ENCODE results near the gene FDXACB1. TPM values are rescaled to one million over a fixed set of nuclear protein-coding genes. Genes with fewer than 3 reads are reported as not detected.

Gene FDXACB1
- total RNA-seq, 1 experiment from 2014 or later = 2.8 TPM

DNA sequence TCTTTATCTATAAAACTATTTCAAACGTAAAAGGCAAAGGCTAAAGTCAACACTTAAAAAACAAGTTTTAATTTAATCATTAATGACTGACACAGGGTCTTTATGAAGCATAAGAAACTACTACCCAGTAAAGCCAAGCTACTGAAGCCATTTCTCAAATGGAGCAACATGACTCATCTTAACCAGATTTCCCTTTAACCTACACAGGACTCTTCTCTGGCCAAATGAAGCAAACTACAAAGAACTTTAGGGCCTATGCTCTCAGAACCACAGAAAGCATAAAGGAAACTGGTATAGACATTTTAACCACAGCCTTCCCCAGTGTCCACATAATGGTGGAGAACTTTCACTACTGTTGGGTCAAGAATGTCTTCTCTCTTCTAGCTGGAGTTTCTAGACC lies 42.2 kb downstream of the FDXACB1 start:
- peaks cover 0 to 15% (median 4%) of the 10 kb centered on the region in 3 experiments; a peak in 3 of 7 replicates for H3K36me3 Mint-ChIP-seq (ENCODE audit: insufficient read depth in 1 of 3, low read depth in 3 of 3)
- H2AFZ ChIP-seq (ENCODE audit: low read length) = no peak overlapping the region
- H3K9ac ChIP-seq (ENCODE audit: extremely low read depth, insufficient read length, low read length) = no peak overlapping the region
- H3K4me2 ChIP-seq (ENCODE audit: insufficient read depth, insufficient read length, low read length) = no peak overlapping the region
- H3K56ac ChIP-seq (ENCODE audit: insufficient read length, low read depth, low read length) = no peak overlapping the region
- no peak overlapping the region for H2BK15ac ChIP-seq (ENCODE audit: low read depth, low read length)
- no peaks in the 10 kb centered on the region for H3K27me3 ChIP-seq (ENCODE audit: insufficient read depth, low read length)
- no CpG with 5 or more reads among the region's 1 CpG for WGBS (ENCODE audit: extremely low coverage, insufficient read length, low lambda C conversion rate)
- H3K18ac ChIP-seq (ENCODE audit: insufficient read length, low read depth, low read length) = no peak overlapping the region
- H4K20me1 ChIP-seq (ENCODE audit: control insufficient read depth, insufficient read depth, insufficient read length) = no peaks in the 10 kb centered on the region
- H3K14ac ChIP-seq (ENCODE audit: insufficient read depth, low read length) = no peak overlapping the region
- H4K8ac ChIP-seq (replicated peaks; ENCODE audit: insufficient read length, low read depth, low read length) = no peak overlapping the region
- H3K27ac Mint-ChIP-seq = no peak overlapping the region
- H3K27me3 Mint-ChIP-seq (ENCODE audit: low read depth) = no peaks in the 10 kb centered on the region
- H3T11ph ChIP-seq (ENCODE audit: low read length) = no peak overlapping the region
- no peak overlapping the region for H3K4ac ChIP-seq (ENCODE audit: low read depth, low read length)
- no peak overlapping the region for H2BK12ac ChIP-seq (ENCODE audit: insufficient read length, low read depth, low read length)
- no peaks in the 10 kb centered on the region for H3K79me2 ChIP-seq (ENCODE audit: insufficient read depth, low read length)
- no peak overlapping the region for H3K27ac ChIP-seq (ENCODE audit: insufficient read length, low read depth, low read length)
- H3K23ac ChIP-seq (ENCODE audit: insufficient read length, low read depth, low read length) = no peak overlapping the region
- H3K4me3 Mint-ChIP-seq = no peak overlapping the region
- TF ChIP-seq, protein P1, sequence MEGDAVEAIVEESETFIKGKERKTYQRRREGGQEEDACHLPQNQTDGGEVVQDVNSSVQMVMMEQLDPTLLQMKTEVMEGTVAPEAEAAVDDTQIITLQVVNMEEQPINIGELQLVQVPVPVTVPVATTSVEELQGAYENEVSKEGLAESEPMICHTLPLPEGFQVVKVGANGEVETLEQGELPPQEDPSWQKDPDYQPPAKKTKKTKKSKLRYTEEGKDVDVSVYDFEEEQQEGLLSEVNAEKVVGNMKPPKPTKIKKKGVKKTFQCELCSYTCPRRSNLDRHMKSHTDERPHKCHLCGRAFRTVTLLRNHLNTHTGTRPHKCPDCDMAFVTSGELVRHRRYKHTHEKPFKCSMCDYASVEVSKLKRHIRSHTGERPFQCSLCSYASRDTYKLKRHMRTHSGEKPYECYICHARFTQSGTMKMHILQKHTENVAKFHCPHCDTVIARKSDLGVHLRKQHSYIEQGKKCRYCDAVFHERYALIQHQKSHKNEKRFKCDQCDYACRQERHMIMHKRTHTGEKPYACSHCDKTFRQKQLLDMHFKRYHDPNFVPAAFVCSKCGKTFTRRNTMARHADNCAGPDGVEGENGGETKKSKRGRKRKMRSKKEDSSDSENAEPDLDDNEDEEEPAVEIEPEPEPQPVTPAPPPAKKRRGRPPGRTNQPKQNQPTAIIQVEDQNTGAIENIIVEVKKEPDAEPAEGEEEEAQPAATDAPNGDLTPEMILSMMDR (conservative IDR thresholded peaks at IDR 0.05) = no peak
- H3K79me1 ChIP-seq (ENCODE audit: insufficient read depth, low read depth, low read length, poor library complexity, severe bottlenecking) = no peaks in the 10 kb centered on the region
- no peak overlapping the region for H4K5ac ChIP-seq (ENCODE audit: insufficient read length, low read depth, low read length)
- no peaks in the 10 kb centered on the region; the same call in 1 of the 2 replicates for H3K4me1 ChIP-seq (ENCODE audit: insufficient read depth, low read length)
- no peaks in the 10 kb centered on the region for H3K23me2 ChIP-seq (ENCODE audit: insufficient read length, low read depth, low read length, poor library complexity, severe bottlenecking)
- H2BK120ac ChIP-seq (ENCODE audit: low read depth, low read length, poor library complexity, severe bottlenecking) = no peak overlapping the region
- H2BK5ac ChIP-seq (ENCODE audit: insufficient read length, low read length) = no peak overlapping the region
- H3K4me1 Mint-ChIP-seq = peaks cover 17 to 19% of the 10 kb centered on the region in 2 experiments
- H2BK20ac ChIP-seq (ENCODE audit: low read depth, low read length, poor library complexity, severe bottlenecking) = no peak overlapping the region
- H3K9me3 ChIP-seq (ENCODE audit: control insufficient read depth, low read depth, low read length) = no peaks in the 10 kb centered on the region
- no peak overlapping the region for H4K91ac ChIP-seq (ENCODE audit: insufficient read length, low read depth, low read length)
- H2AK5ac ChIP-seq (ENCODE audit: insufficient read length, low read length) = no peak overlapping the region
- no peaks in the 10 kb centered on the region for H3K9me3 Mint-ChIP-seq
- DNase-seq = no peak
